Measurements from ENCODE around the gene VGLL4.

The VGLL4 gene

DNA sequence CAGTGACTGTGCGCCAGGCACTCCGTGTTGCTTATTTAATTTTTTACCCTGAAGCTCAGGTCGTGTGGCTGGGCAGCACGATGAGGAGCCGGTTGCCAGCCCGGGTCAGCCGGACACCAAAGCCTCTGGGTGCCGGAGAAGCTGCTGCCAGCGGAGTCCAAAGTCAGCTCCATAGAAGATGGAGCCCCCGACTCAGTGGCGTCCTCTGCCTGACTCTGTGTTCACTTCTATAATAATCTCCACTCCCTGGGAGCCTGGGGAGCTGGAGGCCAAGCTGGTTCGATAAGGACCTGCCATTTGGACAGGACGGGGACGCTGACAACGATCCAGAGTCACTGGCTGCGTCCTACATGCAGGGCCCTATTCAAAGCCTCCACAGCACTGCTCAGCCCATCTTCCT, 78.6 kb downstream of the VGLL4 start:
- no peak for DNase-seq (ENCODE audit: low read depth, low spot score)

DNA sequence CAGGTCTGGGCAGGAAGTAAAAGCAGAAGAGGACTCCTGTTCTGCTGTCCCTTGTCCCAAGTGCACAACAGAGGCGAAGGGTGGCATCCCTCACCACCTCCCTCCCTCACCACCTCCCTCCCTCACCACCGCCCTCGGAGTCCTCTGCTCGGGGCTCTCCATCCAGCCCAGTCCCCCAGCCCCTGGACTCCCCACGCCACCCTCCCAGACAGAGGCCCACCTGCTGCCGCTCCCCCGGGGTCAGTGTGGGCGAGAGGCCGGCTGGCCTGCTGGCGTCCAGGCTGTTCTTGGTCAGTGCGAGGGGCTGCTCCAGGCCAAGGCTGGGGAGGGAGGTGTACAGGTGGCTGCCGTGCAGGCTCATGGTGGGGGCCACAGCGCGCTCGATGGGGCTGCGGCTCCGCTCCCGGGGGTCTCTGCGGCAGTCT, 79.1 kb downstream of the VGLL4 start:
- DNase-seq (ENCODE audit: low read depth, low spot score), result no peak

- DNase-seq (ENCODE audit: low read depth, low spot score), result no peak
These were observed 79.9 kb downstream of the VGLL4 start for GRCh38 chr3:11563865-11564185.

DNA sequence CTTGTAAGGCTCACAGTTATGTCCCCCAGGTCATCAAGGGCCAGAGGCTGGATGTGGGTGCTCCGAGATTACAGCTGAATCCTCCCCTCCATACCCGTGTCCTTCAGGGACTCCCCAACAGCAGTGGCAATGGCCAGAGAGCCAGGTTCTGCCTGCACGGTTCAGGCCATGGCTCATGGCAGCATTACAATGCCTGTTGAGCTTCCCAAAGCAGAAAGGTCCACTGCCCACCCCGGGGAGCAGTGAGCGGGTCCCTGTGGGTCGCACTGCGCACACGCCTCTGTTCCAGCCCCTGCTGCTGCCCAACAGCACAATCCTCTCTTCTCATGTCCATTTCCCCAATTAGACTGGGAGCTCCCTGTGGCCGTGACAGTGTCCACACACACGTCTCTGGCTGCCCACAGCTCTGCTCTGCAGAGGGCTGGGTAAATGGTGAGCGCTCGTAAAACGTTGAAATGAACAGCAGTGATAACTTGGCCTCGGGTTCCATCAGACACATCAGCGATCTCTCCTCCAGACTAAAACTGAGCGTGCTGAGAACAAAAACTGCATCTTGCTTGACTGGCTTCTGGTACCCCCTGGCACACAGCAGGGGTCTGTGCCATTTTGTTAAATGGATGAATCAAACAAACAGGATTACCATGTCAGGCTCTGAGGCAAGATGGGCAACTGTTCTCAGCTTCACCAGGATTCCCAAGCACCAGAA, 80.4 kb downstream of the VGLL4 start:
- no peak for DNase-seq (ENCODE audit: low read depth, low spot score)

- no peak for DNase-seq (ENCODE audit: low read depth, low spot score)
These were observed 81.3 kb downstream of the VGLL4 start for GRCh38 chr3:11562277-11562881.

GRCh38 chr3:11560746-11561145, 83.0 kb downstream of the VGLL4 start:
- DNase-seq (ENCODE audit: low read depth, low spot score), result no peak

- no peak for DNase-seq (ENCODE audit: low read depth, low spot score)
These were observed 83.7 kb downstream of the VGLL4 start for GRCh38 chr3:11559816-11560633.

- no peak for DNase-seq (ENCODE audit: low read depth, low spot score)
These were observed 84.5 kb downstream of the VGLL4 start for GRCh38 chr3:11558918-11559815.

DNA sequence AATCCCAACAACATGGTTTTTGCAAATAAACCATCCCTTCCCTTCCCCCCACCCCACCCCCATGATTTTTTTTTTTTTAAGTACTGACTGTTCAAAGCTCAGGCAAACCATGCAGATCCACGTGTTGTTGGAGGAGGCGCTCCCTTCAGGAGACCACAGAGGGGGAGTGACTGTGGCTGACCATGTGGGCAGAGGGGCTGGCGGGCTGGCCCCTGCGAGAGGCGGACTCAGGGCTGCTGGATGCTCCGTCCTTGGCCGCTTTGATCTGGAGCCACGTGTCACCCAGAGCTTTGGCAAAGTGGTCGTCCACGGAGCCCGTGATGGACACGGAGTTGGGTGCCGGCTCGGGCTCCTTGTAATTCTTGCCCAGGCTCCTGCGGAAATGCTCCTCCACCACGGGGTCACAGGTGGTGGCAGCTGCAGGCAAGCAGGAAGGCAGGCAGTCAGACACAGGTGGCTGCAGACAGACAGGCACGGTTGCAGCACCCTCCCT, 85.3 kb downstream of the VGLL4 start:
- no peak for DNase-seq (ENCODE audit: low read depth, low spot score)

- DNase-seq (ENCODE audit: low read depth, low spot score), result no peak
These were observed 85.7 kb downstream of the VGLL4 start for GRCh38 chr3:11558002-11558401.

DNA sequence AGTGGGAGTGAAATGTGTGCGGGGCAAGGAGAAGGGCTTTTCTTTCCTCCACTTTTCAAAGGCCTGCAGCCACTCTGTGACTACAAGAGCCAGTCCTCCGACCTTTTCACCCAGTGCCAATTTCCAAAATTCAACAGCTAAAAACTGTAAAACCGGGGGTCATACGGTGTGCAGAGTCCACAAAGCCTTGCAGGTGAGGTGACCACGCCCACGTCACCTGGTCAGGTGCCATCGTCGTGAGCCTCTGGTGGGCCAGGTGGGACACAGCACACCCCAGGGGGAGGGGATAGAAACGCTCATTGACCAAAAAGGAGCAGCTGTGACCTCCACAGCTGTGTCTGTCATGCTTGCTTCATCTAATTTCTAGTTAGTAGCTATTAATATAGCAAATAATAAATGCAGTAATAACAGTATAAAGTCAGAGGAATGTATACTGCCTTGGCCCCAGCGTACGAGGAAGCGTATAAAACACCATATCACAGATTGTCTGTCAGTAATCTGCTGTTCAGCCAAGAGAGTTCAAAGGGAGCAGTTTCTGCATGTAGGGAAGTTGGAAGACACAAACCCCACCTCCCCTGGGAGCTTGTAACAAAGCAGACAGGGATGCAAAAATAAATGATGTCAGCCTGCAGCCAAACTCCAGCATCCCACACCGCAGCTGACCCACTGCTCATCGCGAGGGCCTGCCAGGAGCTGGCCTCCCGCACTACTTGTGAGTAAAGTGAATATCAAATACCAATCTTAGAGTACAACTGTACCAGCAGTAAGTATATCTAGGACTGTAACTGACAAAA, 86.7 kb downstream of the VGLL4 start:
- no peak for DNase-seq (ENCODE audit: low read depth, low spot score)

GRCh38 chr3:11555881-11556633, 87.7 kb downstream of the VGLL4 start:
- DNase-seq (ENCODE audit: low read depth, low spot score), result no peak

GRCh38 chr3:11555211-11555782, 88.4 kb downstream of the VGLL4 start:
- DNase-seq (ENCODE audit: low read depth, low spot score), result no peak

DNA sequence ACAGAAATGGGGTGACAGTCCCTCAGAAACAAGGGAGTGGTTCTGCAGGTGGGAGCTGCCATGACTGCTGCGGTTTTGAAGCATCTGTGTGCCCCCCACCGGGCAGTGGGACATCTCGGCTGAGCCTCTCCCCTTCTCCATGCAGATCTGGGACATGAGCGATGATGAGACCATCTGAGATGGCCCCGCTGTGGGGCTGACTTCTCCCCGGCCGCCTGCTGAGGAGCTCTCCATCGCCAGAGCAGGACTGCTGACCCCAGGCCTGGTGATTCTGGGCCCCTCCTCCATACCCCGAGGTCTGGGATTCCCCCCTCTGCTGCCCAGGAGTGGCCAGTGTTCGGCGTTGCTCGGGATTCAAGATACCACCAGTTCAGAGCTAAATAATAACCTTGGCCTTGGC, 89.0 kb downstream of the VGLL4 start:
- no peak for DNase-seq (ENCODE audit: low read depth, low spot score)

GRCh38 chr3:11554236-11554610, 89.5 kb downstream of the VGLL4 start:
- no peak for DNase-seq (ENCODE audit: low read depth, low spot score)

DNA sequence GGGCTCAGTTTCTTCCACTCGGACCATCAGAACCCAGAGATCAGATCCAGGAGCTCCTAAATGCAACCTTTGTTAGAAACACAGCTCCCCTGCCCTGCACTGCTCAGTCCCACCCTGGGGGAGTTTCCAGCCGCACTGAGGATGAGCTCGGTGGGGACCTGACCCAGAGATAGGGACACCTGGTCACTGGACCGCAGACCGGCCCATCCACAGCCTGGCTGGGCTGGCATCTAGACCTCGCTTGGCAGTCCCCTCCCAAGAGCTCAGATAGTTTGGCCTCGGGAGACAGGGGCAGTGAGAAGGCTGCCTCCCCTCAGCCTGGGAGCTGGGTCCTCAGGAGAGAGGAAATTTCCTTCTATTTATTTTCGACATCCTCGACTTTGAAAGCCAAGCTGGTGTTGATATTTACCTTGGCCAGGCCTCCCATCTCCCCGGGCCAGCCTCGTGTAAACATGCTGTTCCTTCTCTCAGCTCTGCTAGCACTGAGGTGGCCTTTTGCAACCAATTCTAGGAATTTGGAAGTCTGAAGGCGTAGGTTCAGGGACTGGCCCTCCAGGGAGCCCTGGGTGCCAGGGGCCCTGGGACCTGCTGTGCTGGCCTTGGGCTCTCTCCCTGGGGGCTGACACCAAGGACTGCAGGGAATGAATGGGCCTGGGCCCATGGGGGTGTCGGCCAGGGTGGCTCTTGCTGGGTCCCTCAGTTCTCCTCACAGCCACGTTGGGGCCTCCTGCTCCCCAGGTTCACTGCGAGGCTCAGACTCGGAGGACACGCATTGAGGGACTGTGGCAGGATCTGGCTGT, 90.1 kb downstream of the VGLL4 start:
- DNase-seq (ENCODE audit: low read depth, low spot score), result no peak

DNA sequence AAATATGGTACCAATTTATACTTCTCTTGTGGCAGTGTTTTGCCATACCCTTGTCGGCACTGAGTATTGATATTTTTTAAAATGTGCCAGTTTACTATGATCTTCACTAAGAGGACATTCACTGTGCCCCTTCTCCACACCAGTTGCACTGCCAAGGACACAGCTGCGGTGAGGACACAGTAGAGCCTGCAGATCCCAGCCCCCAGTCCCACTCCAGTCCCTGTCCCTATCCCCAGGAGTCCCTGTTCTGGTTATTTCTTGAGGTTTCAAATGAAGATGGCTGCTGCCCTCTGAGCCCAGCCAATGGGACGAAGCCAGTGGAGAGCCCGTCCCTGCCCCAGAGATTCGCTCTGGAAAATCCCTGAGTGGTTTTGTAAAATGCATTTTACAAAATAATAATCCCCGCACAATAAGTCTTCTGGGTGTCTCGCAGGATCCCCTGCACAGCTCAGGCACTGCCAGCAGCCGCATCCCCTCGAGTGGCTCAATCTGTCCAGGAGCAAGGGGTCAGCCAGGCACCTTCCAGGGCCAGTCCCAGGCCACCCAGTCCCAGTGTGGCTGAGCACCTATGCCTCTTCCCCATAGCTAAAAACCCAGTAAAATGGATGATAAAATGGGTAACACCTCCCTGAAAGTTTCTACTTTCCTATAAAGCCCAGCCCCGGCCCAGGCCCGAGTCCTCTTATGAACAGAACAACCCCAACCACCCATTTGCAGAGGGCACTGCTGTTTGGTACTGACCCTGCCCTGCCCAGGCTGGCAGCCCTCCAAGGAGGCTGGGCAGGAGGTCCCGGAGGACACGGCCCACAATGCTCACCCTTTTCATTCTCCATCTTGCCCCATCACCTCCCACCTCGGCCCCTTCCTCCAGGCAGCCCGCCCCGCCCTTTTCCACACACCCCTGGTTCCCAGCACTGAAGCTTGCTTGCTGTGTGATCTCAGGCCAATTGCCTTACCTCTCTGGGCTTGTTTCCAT, 91.1 kb downstream of the VGLL4 start:
- DNase-seq (ENCODE audit: low read depth, low spot score), result no peak

GRCh38 chr3:11551036-11551435, 92.7 kb downstream of the VGLL4 start:
- no peak for DNase-seq (ENCODE audit: low read depth, low spot score)
